Measurements from ENCODE around the gene CALD1.

The CALD1 gene

DNA sequence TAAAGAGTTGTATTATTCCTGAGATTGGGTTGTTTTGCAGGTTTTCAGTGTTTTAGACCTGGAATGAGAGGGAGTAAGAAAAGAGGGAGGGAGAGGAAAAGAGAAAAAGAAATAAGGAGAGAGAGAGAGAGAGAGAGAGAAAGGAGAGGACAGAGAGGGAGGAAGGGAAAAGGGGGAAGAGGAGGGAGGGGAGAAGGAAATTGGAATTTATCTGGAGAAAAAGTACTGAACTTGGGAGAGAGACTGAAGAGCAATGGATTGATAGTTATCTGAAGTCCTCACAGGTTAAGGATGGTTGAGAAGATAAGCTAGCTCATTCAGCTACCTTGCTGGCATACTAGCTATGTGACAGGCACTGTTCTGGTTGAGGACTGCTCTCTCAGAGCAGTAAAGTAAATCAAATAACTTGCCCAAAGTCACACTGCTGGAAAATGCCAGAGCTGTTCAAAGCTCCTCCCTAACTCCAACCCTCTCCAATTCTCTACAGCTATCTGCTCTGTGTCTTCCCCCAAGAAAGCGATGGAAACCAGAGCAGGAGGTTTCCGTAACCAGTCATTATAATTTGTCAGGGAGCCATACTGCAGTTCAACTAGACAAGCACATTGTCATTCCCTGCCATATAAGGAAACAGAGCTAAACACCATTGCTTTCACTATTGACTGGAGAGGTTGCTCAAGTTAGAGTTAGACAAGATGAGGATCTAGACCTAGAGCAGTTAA, 10.7 kb downstream of the CALD1 start:
- no peaks in the 10 kb centered on the region for H3K79me2 ChIP-seq (ENCODE audit: insufficient read depth, low read length)
- no peak overlapping the region for H3K4me3 ChIP-seq (ENCODE audit: low read depth, low read length, poor library complexity, severe bottlenecking)
- no peak overlapping the region for H3K27ac ChIP-seq (ENCODE audit: low read depth, low read length, poor library complexity, severe bottlenecking)
- H2AFZ ChIP-seq (ENCODE audit: low read length) = no peak overlapping the region
- H3F3A ChIP-seq (ENCODE audit: insufficient read depth, low read length) = no peaks in the 10 kb centered on the region
- H3K9me2 ChIP-seq (ENCODE audit: low read depth, low read length) = no peaks in the 10 kb centered on the region
- no peaks in the 10 kb centered on the region for H3K9me3 ChIP-seq (ENCODE audit: low read length)
- TF ChIP-seq EZH2 (IDR thresholded peaks at IDR 0.05; ENCODE audit: borderline replicate concordance, low read length) = no peak
- TF ChIP-seq, protein P1, sequence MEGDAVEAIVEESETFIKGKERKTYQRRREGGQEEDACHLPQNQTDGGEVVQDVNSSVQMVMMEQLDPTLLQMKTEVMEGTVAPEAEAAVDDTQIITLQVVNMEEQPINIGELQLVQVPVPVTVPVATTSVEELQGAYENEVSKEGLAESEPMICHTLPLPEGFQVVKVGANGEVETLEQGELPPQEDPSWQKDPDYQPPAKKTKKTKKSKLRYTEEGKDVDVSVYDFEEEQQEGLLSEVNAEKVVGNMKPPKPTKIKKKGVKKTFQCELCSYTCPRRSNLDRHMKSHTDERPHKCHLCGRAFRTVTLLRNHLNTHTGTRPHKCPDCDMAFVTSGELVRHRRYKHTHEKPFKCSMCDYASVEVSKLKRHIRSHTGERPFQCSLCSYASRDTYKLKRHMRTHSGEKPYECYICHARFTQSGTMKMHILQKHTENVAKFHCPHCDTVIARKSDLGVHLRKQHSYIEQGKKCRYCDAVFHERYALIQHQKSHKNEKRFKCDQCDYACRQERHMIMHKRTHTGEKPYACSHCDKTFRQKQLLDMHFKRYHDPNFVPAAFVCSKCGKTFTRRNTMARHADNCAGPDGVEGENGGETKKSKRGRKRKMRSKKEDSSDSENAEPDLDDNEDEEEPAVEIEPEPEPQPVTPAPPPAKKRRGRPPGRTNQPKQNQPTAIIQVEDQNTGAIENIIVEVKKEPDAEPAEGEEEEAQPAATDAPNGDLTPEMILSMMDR (IDR thresholded peaks at IDR 0.05; ENCODE audit: low read length) = no peak
- H3K4me1 ChIP-seq (ENCODE audit: insufficient read depth, low read length, severe bottlenecking) = no peaks in the 10 kb centered on the region
- no peaks in the 10 kb centered on the region for H4K20me1 ChIP-seq (ENCODE audit: insufficient read depth, low read length)
- no peaks in the 10 kb centered on the region for H3K36me3 ChIP-seq (ENCODE audit: insufficient read depth, low read length)
- no peaks in the 10 kb centered on the region; the same call in 1 of the 2 replicates for H3K27me3 ChIP-seq (ENCODE audit: insufficient read depth, low read length)
- no peak overlapping the region for H3K4me2 ChIP-seq (ENCODE audit: low read length)
- no peak overlapping the region for H3K9ac ChIP-seq (ENCODE audit: low read length)

DNA sequence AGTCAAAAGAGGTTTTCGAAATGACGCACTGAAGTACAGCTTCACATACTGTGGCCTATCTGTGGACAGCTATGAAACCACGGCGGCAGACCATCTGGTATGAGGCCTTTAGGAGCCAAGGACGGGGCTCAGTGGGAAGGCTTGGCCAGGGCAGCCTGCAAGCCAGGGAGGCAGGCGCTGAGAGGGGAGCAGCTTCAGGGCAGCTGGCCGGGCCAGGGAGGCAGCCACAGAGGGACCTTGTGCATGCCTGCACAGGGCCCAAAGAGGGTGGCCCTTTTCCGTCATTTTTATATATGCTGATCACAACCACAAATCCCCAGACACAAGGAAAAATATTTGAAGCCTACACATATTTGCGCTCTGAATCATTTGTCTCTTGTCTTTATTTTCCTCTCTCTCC, 13.5 kb downstream of the CALD1 start:
- no peaks in the 10 kb centered on the region for H3K4me1 ChIP-seq (ENCODE audit: insufficient read depth, low read length, severe bottlenecking)
- H3K4me2 ChIP-seq (ENCODE audit: low read length) = no peak overlapping the region
- H3K27me3 ChIP-seq (ENCODE audit: insufficient read depth, low read length) = no peaks in the 10 kb centered on the region; the same call in 1 of the 2 replicates
- H3K9me2 ChIP-seq (ENCODE audit: low read depth, low read length) = no peaks in the 10 kb centered on the region
- H2AFZ ChIP-seq (ENCODE audit: low read length) = no peak overlapping the region
- H3K9ac ChIP-seq (ENCODE audit: low read length) = no peak overlapping the region
- no peaks in the 10 kb centered on the region for H3K36me3 ChIP-seq (ENCODE audit: insufficient read depth, low read length)
- no peak overlapping the region for H3K27ac ChIP-seq (ENCODE audit: low read depth, low read length, poor library complexity, severe bottlenecking)
- no peaks in the 10 kb centered on the region for H3K9me3 ChIP-seq (ENCODE audit: low read length)
- no peak overlapping the region for H3K4me3 ChIP-seq (ENCODE audit: low read depth, low read length, poor library complexity, severe bottlenecking)
- TF ChIP-seq, protein P1 (IDR thresholded peaks at IDR 0.05; ENCODE audit: low read length) = no peak
- no peak for TF ChIP-seq EZH2 (IDR thresholded peaks at IDR 0.05; ENCODE audit: borderline replicate concordance, low read length)
- no peaks in the 10 kb centered on the region for H4K20me1 ChIP-seq (ENCODE audit: insufficient read depth, low read length)
- no peaks in the 10 kb centered on the region for H3F3A ChIP-seq (ENCODE audit: insufficient read depth, low read length)
- H3K79me2 ChIP-seq (ENCODE audit: insufficient read depth, low read length) = no peaks in the 10 kb centered on the region

DNA sequence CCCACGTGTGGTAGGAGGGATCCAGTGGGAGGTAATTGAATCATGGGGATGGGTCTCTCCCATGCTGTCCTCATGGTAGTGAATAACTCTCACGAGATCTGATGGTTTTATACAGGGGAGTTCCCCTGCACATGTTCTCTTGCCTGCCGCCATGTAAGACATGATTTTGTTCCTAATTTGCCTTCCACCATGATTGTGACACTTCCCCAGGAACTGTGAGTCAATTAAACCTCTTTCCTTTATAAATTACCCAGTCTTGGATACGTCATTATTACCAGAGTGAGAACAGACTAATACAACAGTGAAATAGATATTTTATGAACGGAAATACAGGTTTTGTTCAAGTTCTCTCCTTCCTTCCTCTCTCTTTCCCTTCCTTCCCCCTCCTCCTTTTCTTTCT, 15.8 kb downstream of the CALD1 start:
- Histone ChIP-seq H2AFZ (ENCODE audit: low read length) (no peak overlapping the region), H3K9me3 (ENCODE audit: low read length) (no peaks in the 10 kb centered on the region), H3K27ac (ENCODE audit: low read depth, low read length, poor library complexity, severe bottlenecking) (no peak overlapping the region), H3K4me1 (ENCODE audit: insufficient read depth, low read length, severe bottlenecking) (no peaks in the 10 kb centered on the region), H4K20me1 (ENCODE audit: insufficient read depth, low read length) (no peaks in the 10 kb centered on the region), H3K36me3 (ENCODE audit: insufficient read depth, low read length) (no peaks in the 10 kb centered on the region), H3F3A (ENCODE audit: insufficient read depth, low read length) (no peaks in the 10 kb centered on the region), H3K79me2 (ENCODE audit: insufficient read depth, low read length) (no peaks in the 10 kb centered on the region), H3K9me2 (ENCODE audit: low read depth, low read length) (no peaks in the 10 kb centered on the region), H3K27me3 (ENCODE audit: insufficient read depth, low read length) (no peaks in the 10 kb centered on the region; the same call in 1 of the 2 replicates), H3K4me3 (ENCODE audit: low read depth, low read length, poor library complexity, severe bottlenecking) (no peak overlapping the region), H3K9ac (ENCODE audit: low read length) (no peak overlapping the region), H3K4me2 (ENCODE audit: low read length) (no peak overlapping the region)
- TF ChIP-seq, protein P1 (IDR thresholded peaks at IDR 0.05; ENCODE audit: low read length) = no peak
- TF ChIP-seq EZH2 (IDR thresholded peaks at IDR 0.05; ENCODE audit: borderline replicate concordance, low read length) = no peak

Data from OCI-LY1 (cell line).